ENCODE measurements around the gene TRIOBP.
"Not testable (repeated sequence)": the region's sequence is repeated elsewhere in the genome, so short reads cannot be mapped to it uniquely, and the experiment has no call there.

Gene TRIOBP

GRCh38 chr22:37690901-37691504, 5.8 kb upstream of the TRIOBP start:
- H3K4me3 ChIP-seq, result no peak overlapping the region
- peaks cover 52% of the 10 kb centered on the region for H3K36me3 ChIP-seq (replicated peaks)
- DNase-seq (ENCODE audit: low spot score in 2 of 2), result no peak
- no peaks in the 10 kb centered on the region for H3K9me3 ChIP-seq
- no peaks in the 10 kb centered on the region for H3K27me3 ChIP-seq (ENCODE audit: low read depth)
- peaks cover under 1% of the 10 kb centered on the region; the same call in 1 of the 2 replicates for H3K4me1 ChIP-seq
- in situ Hi-C loops (cut with MboI; ENCODE audit: low sequenced_read_pairs), result no loop called here

- no peaks in the 10 kb centered on the region for H3K9me3 ChIP-seq
- H3K4me1 ChIP-seq, result peaks cover 5% of the 10 kb centered on the region
- no peak overlapping the region for H3K4me3 ChIP-seq
- DNase-seq (ENCODE audit: low spot score in 2 of 2), result no peak
- in situ Hi-C loops (cut with MboI; ENCODE audit: low sequenced_read_pairs), result no loop called here
- peaks cover 52% of the 10 kb centered on the region for H3K36me3 ChIP-seq (replicated peaks)
- no peaks in the 10 kb centered on the region for H3K27me3 ChIP-seq (ENCODE audit: low read depth)
Observed at GRCh38 chr22:37692627-37693285, 4.1 kb upstream of the TRIOBP start.

- H3K9me3 ChIP-seq; DNase-seq (ENCODE audit: low spot score in 2 of 2); in situ Hi-C loops (cut with MboI; ENCODE audit: low sequenced_read_pairs); H3K27me3 ChIP-seq (ENCODE audit: low read depth); H3K4me3 ChIP-seq; H3K4me1 ChIP-seq: not testable (repeated sequence)
- peaks cover 41% of the 10 kb centered on the region for H3K36me3 ChIP-seq (replicated peaks)
Observed at GRCh38 chr22:37694131-37694530, 2.7 kb upstream of the TRIOBP start.

- DNase-seq (ENCODE audit: low spot score in 2 of 2); in situ Hi-C loops (cut with MboI; ENCODE audit: low sequenced_read_pairs); H3K4me3 ChIP-seq; H3K27me3 ChIP-seq (ENCODE audit: low read depth); H3K9me3 ChIP-seq; H3K4me1 ChIP-seq: not testable (repeated sequence)
- H3K36me3 ChIP-seq (replicated peaks), result peaks cover 24% of the 10 kb centered on the region
Observed at GRCh38 chr22:37696260-37696656, 590 bp upstream of the TRIOBP start.

GRCh38 chr22:37697538-37697835, 639 bp downstream of the TRIOBP start:
- Histone ChIP-seq H3K9me3 (no peaks in the 10 kb centered on the region), H3K4me3 (no peak overlapping the region), H3K27me3 (ENCODE audit: low read depth) (no peaks in the 10 kb centered on the region), H3K4me1 (peaks cover 5% of the 10 kb centered on the region), H3K36me3 (replicated peaks) (peaks cover 15% of the 10 kb centered on the region)
- DNase-seq (ENCODE audit: low spot score in 2 of 2), result no peak
- in situ Hi-C loops (cut with MboI; ENCODE audit: low sequenced_read_pairs), result no loop called here

GRCh38 chr22:37701141-37701786, 4.4 kb downstream of the TRIOBP start:
- Histone ChIP-seq H3K4me1 (peaks cover 5% of the 10 kb centered on the region), H3K4me3 (no peak overlapping the region), H3K27me3 (ENCODE audit: low read depth) (no peaks in the 10 kb centered on the region), H3K36me3 (replicated peaks) (no peaks in the 10 kb centered on the region), H3K9me3 (no peaks in the 10 kb centered on the region)
- in situ Hi-C loops (cut with MboI; ENCODE audit: low sequenced_read_pairs), result no loop called here
- DNase-seq (ENCODE audit: low spot score in 2 of 2), result no peak

GRCh38 chr22:37703906-37704305, 7.1 kb downstream of the TRIOBP start:
- H3K9me3 ChIP-seq, result no peaks in the 10 kb centered on the region
- H3K4me3 ChIP-seq, result no peak overlapping the region
- no peaks in the 10 kb centered on the region for H3K27me3 ChIP-seq (ENCODE audit: low read depth)
- no peaks in the 10 kb centered on the region for H3K4me1 ChIP-seq
- in situ Hi-C loops (cut with MboI; ENCODE audit: low sequenced_read_pairs), result no loop called here
- H3K36me3 ChIP-seq (replicated peaks), result no peaks in the 10 kb centered on the region
- no peak for DNase-seq (ENCODE audit: low spot score in 2 of 2)

- in situ Hi-C loops (cut with MboI; ENCODE audit: low sequenced_read_pairs), result no loop called here
- no peak for DNase-seq (ENCODE audit: low spot score in 2 of 2)
- H3K27me3 ChIP-seq (ENCODE audit: low read depth), result no peaks in the 10 kb centered on the region
- no peaks in the 10 kb centered on the region for H3K36me3 ChIP-seq (replicated peaks)
- no peaks in the 10 kb centered on the region for H3K4me1 ChIP-seq
- H3K4me3 ChIP-seq, result no peak overlapping the region
- H3K9me3 ChIP-seq, result no peaks in the 10 kb centered on the region
Observed at GRCh38 chr22:37704645-37705044, 7.8 kb downstream of the TRIOBP start.

GRCh38 chr22:37705205-37705604, 8.4 kb downstream of the TRIOBP start:
- H3K9me3 ChIP-seq, result no peaks in the 10 kb centered on the region
- no peaks in the 10 kb centered on the region for H3K36me3 ChIP-seq (replicated peaks)
- DNase-seq (ENCODE audit: low spot score in 2 of 2), result no peak
- no peaks in the 10 kb centered on the region for H3K27me3 ChIP-seq (ENCODE audit: low read depth)
- H3K4me3 ChIP-seq, result no peak overlapping the region
- H3K4me1 ChIP-seq, result no peaks in the 10 kb centered on the region
- in situ Hi-C loops (cut with MboI; ENCODE audit: low sequenced_read_pairs), result no loop called here

GRCh38 chr22:37708580-37709444, 12.0 kb downstream of the TRIOBP start:
- no peak overlapping the region for H3K4me3 ChIP-seq
- no peaks in the 10 kb centered on the region for H3K9me3 ChIP-seq
- in situ Hi-C loops (cut with MboI; ENCODE audit: low sequenced_read_pairs), result no loop called here
- H3K36me3 ChIP-seq (replicated peaks), result no peaks in the 10 kb centered on the region
- H3K4me1 ChIP-seq, result no peaks in the 10 kb centered on the region
- DNase-seq (ENCODE audit: low spot score in 2 of 2), result no peak
- H3K27me3 ChIP-seq (ENCODE audit: low read depth), result no peaks in the 10 kb centered on the region

GRCh38 chr22:37709445-37709765, 12.6 kb downstream of the TRIOBP start:
- in situ Hi-C loops (cut with MboI; ENCODE audit: low sequenced_read_pairs), result no loop called here
- no peaks in the 10 kb centered on the region for H3K4me1 ChIP-seq
- DNase-seq (ENCODE audit: low spot score in 2 of 2), result no peak
- no peaks in the 10 kb centered on the region for H3K27me3 ChIP-seq (ENCODE audit: low read depth)
- no peaks in the 10 kb centered on the region for H3K9me3 ChIP-seq
- no peaks in the 10 kb centered on the region for H3K36me3 ChIP-seq (replicated peaks)
- no peak overlapping the region for H3K4me3 ChIP-seq

GRCh38 chr22:37710675-37711074, 13.8 kb downstream of the TRIOBP start:
- no peaks in the 10 kb centered on the region for H3K9me3 ChIP-seq
- no peaks in the 10 kb centered on the region for H3K27me3 ChIP-seq (ENCODE audit: low read depth)
- no peaks in the 10 kb centered on the region for H3K4me1 ChIP-seq
- in situ Hi-C loops (cut with MboI; ENCODE audit: low sequenced_read_pairs), result no loop called here
- no peaks in the 10 kb centered on the region for H3K36me3 ChIP-seq (replicated peaks)
- H3K4me3 ChIP-seq, result no peak overlapping the region
- DNase-seq (ENCODE audit: low spot score in 2 of 2), result no peak

- Histone ChIP-seq H3K27me3 (ENCODE audit: low read depth) (no peaks in the 10 kb centered on the region), H3K36me3 (replicated peaks) (no peaks in the 10 kb centered on the region), H3K9me3 (no peaks in the 10 kb centered on the region), H3K4me3 (no peak overlapping the region), H3K4me1 (no peaks in the 10 kb centered on the region)
- in situ Hi-C loops (cut with MboI; ENCODE audit: low sequenced_read_pairs), result no loop called here
- no peak for DNase-seq (ENCODE audit: low spot score in 2 of 2)
Observed at GRCh38 chr22:37711490-37711889, 14.6 kb downstream of the TRIOBP start.

- Histone ChIP-seq H3K9me3 (no peaks in the 10 kb centered on the region), H3K4me1 (no peaks in the 10 kb centered on the region), H3K4me3 (no peak overlapping the region), H3K36me3 (replicated peaks) (no peaks in the 10 kb centered on the region), H3K27me3 (ENCODE audit: low read depth) (no peaks in the 10 kb centered on the region)
- in situ Hi-C loops (cut with MboI; ENCODE audit: low sequenced_read_pairs), result no loop called here
- no peak for DNase-seq (ENCODE audit: low spot score in 2 of 2)
Observed at GRCh38 chr22:37713761-37714160, 16.9 kb downstream of the TRIOBP start.

Data from HAP-1 (cell line).